ENCODE results near the gene CLTA.
"Not testable (repeated sequence)": the region's sequence is repeated elsewhere in the genome, so short reads cannot be mapped to it uniquely, and the experiment has no call there.

The CLTA gene

DNA sequence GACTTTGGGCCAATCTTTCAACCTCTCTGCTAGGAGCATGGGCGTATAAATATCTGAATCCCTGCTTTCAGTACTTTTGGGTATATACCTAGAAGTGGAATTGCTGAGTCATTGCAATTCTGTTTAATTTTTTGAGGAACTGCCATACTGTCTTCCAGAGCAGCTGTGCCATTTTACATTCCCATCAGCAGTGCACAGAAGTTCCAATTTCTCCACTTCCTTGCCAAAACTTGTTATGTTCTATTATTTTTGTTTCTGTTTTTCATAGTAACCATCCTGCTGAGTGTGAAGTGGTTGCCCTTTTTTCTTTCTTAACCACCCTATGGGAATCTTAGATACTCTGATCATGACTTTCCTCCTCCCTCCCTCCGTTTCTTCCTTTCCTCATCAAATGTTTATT lies 32.6 kb upstream of the CLTA start:
- FAIRE-seq (no peak), DNase-seq (ENCODE audit: low spot score) (no peak)

DNA sequence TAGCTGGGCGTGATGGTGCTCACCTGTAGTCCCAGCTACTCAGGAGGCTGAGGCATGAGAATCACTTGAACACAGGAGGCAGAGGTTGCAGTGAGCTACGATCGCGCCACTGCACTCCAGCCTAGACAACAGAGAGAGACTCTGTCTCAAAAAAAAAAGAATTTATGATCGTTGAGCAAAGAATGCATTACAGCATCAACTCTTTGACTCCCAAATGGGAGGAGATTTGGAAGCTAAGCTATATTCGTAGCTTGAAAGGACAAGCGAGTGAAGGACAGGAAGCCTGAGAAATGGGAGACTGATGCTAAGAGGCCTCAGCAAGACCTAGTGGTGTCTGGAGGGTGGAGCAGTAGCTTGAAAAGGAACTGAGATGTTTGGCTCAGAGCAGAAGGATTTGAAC lies 31.8 kb upstream of the CLTA start:
- FAIRE-seq (no peak), DNase-seq (ENCODE audit: low spot score) (no peak)

DNA sequence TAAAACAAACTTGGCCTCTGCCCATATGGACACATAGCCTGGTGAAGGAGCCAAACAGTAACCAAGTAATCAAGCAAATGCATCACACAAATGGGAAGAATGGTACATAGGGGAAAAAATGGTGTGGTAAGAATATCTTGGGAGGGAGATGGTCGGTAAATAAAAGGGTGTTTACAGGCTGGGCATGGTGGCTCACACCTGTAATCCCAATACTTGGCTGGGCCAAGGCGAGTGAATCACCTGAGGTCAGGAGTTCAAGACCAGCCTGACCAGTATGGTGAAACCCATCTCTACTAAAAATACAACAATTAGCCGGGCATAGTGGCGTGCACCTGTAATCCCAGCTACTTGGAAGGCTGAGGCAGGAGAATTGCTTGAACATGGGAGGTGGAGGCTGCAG lies 31.2 kb upstream of the CLTA start:
- DNase-seq (ENCODE audit: low spot score); FAIRE-seq: not testable (repeated sequence)

DNA sequence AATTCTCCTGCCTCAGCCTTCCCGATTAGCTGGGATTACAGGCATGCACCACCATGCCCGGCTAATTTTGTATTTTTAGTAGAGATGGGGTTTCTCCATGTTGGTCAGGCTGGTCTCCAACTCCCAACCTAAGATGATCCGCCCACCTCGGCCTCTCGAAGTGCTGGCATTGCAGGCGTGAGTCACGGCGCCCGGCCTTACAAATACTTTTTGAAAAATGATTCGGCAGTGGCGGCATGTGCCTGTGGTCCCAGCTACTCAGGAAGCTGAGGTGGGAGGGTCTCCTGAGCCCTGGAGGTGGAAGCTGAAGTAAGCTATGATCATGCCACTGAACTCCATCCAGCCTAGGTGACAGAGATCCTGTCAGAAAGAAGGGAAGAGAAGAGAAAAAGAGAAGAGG lies 30.6 kb upstream of the CLTA start:
- not testable (repeated sequence) for FAIRE-seq; DNase-seq (ENCODE audit: low spot score)

DNA sequence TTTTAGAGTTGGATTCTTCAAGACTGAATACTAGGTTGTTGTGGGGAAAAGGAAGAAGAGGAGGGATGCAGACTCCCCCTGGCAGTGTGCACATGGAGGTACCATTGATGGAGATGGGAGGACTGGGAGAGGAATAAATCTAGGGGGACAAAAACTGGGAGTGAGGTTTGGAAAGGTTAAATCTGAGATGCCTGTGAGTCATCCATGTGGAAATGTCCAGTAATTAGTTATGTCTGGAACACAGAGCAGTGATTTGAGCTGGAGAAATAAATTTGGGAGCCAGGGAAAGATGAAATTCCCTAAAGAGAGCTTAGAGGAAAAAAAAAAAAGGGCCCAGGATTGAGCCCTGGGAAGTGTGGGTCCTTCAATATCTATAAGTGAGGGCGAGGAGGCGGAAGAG lies 29.5 kb upstream of the CLTA start:
- no peak for DNase-seq (ENCODE audit: low spot score)
- no peak for FAIRE-seq

DNA sequence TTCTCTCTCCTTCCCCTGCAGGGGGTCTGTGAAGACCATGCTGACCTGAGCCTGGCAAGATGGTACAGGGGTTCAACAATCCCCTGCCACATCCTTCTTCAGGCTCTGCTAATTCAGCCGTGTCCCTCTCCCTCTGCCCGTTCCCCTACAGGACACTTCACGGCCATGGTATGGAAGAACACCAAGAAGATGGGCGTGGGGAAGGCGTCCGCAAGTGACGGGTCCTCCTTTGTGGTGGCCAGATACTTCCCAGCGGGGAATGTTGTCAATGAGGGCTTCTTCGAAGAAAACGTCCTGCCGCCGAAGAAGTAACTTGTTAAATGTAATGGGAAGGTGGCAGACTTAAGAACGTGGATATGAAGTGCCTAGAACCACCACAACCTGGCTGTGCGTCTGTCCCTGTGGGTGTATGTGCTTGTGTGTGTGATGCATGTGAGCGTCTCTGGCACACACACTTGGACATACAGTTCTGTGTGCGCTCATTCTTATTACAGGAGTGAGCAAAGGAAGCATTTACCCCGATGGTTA lies 28.4 kb upstream of the CLTA start:
- FAIRE-seq, result no peak
- no peak for DNase-seq (ENCODE audit: low spot score)

DNA sequence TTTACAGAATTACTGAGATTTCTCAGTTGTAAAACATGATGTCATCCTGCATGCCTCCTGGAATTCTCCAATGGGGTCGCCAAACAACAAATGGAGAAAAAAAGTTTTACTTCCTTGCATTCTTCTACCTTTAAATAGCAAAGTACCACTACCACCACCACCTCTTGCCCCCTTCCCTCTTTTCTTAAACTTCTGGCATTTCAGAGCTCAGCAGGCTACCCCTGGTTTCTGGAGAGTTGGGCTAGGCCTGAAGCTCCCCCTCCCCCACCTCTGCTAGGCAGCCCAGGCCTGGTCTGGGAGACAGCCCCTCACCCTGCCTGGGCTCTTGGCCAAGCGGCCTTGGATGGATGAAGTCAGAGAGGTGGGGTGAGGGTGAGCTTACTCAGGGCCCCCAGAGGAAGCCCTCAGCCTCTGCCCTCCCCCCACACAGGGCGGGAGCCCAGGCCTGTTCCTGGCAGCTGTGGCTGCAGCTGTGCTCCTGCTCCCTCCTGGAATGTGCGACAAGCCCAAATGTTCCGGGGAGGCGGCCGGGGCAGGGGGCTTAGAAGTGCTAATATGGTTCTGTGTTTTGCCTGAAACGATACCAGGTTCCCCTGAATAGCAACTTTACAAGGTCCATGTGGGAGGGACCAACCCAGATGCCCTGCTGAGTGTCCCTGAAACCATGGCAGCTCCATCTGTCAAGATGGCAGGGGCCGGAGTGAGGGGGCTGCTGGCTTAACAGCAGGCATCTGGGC lies 27.5 kb upstream of the CLTA start:
- FAIRE-seq (no peak), DNase-seq (ENCODE audit: low spot score) (peak; percentile 82)

DNA sequence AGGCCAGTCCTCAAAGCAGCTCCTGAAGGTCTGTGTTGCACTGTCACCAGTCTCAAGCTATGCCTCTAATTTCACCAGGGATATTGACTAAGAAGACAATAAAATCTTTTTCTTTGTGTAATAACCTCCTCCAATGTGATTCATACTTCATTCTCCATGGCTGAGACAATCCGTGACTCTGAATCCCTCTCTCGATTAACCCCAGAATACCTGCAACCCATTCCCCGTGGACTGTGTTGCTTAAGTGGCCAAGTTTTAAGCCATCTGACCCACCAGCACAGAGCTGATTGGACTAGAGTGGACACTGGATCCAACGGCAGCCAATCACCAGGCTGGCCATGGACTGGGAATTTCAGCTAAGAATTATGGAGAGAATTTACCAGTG lies 26.9 kb upstream of the CLTA start:
- FAIRE-seq (no peak), DNase-seq (ENCODE audit: low spot score) (peak; percentile 77)

DNA sequence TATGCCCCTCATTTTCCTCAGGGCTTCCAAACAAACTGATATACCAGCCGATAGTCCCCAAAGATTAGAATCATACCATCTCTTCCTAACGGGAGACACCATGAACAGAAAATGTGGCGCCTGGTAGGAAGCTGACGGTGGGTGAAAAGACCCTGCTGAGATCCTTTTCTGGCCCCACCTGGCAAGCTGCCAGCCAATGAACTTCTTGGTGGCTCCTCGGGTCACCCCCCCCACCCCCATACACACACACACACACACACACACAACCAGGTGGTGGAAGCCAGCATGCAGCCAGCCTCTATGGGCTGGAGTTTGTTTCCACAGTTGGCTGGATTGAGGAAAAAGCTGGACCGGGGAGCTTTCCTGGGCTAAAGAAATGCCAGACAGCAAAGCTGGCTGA lies 26.3 kb upstream of the CLTA start:
- DNase-seq (ENCODE audit: low spot score), result no peak
- FAIRE-seq, result no peak

DNA sequence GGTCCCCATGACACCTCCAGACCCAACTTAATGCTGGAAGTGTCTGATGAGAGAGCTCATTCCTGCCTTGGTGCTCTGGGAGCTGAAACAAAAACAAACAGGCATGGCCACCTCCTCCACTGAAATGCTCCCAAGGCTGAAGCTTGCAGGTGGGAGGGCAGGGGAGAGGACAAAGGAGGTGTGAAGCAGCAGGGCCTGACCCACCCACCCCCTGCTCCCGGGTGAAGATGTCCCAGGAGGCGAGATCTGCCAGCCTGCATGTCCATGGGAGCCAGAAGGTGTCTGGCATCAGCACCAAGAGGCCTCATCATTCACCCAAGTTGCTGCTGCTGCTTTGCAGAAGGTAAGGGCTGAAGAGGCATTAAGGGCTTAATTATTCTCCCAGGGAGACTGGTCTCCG lies 25.7 kb upstream of the CLTA start:
- no peak for DNase-seq (ENCODE audit: low spot score)
- FAIRE-seq, result no peak

DNA sequence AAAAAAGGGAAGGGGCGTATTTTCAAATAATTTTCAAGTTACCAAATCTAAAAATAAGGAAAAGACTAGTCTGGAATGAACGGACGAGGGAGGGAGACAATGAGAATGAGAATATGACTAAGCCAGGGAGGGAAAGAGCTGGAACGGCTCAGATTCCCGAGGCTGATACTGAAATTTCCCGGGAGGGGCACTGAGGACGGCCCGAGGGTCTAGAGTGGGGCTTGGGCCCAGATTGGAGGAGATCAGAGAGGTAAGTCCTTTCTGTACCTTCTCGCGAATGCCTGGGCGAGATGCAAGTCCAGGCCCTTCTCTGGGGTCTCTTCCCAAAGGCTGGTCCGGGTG lies 24.9 kb upstream of the CLTA start:
- DNase-seq (ENCODE audit: low spot score), result no peak
- no peak for FAIRE-seq

DNA sequence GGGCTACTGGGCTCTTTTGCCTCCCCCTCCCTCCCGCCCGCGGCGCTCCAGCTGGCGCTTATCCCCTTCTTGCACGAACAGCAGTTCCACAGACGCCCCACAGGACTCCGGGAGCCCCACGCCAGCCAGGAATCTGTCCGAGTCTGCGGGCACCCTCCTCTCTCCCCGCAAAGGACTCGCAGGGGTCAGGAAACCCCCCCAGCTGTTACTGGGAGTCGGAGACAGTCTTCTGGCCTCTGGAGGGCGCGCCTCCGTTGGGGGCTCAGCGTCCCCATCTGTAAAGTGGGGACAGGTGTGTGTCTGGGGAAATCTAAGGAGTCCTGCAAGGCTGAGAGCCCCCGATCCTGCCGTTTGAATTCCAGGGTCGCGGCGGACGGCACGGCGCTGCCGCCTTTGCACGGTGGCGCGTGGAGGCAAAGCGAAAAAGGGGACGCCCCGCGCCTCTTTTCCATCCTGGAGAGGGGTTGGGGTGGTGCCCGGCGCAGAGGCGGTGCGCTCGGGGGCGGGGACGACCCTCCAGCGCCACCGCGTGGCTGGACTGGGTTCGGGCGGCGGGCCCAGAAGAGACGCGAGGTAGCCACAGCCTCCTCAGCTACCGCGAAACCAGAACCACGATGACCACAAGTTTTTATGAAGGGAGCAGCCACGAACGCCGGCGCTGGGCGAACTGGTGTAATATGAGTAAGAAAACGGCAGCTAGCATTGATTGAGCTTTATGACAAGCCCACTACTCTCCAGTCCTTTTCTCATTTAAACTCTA lies 24.4 kb upstream of the CLTA start:
- DNase-seq (ENCODE audit: low spot score) (peak; percentile 76), FAIRE-seq (peak; percentile 27)

DNA sequence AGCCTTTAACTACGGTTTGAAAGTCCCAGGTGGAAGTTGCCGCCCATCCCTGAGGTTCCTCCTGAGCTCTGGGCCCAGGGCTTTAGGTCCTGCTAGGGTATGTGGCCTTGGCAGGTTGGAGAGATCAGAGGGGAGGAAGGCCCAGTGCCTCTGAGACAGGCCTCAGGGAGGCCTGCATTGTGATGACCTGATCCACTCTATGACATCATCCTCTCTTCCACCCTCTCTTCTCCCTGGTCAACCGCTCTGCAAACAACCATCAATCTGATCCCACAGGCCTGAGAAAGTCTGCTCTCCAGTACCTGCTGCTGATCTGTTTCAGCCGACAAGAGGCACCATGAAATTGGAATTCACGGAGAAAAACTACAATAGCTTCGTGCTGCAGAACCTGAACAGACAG lies 21.6 kb upstream of the CLTA start, which contains the start of gene CCIN:
TSS of gene CCIN (plus strand) at position 223 of the 400 bp plus-strand sequence. CDS start at position 338, 115 bp downstream.
- DNase-seq (ENCODE audit: low spot score) (no peak), FAIRE-seq (no peak)

DNA sequence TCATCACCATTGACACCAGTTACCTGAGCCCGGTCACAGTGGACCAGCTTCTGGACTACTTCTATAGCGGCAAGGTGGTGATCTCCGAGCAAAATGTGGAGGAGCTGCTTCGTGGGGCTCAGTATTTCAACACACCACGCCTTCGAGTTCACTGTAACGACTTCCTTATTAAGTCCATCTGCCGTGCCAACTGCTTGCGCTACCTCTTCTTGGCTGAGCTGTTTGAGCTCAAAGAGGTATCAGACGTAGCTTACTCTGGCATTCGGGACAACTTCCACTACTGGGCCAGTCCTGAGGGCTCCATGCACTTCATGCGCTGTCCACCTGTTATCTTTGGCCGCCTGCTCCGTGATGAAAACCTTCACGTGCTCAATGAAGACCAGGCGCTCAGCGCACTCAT lies 21.0 kb upstream of the CLTA start:
- DNase-seq (ENCODE audit: low spot score), result no peak
- FAIRE-seq, result no peak

DNA sequence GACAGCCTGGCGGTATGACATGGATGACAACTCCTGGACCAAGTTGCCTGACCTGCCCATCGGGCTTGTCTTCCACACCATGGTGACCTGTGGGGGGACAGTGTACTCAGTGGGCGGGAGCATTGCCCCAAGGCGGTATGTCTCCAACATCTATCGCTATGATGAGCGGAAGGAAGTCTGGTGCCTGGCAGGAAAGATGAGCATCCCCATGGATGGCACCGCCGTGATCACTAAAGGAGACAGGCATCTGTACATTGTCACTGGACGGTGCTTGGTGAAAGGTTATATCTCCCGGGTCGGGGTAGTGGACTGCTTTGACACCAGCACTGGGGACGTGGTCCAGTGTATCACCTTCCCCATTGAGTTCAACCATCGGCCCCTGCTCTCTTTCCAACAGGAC lies 20.2 kb upstream of the CLTA start:
- FAIRE-seq (no peak), DNase-seq (ENCODE audit: low spot score) (no peak)

DNA sequence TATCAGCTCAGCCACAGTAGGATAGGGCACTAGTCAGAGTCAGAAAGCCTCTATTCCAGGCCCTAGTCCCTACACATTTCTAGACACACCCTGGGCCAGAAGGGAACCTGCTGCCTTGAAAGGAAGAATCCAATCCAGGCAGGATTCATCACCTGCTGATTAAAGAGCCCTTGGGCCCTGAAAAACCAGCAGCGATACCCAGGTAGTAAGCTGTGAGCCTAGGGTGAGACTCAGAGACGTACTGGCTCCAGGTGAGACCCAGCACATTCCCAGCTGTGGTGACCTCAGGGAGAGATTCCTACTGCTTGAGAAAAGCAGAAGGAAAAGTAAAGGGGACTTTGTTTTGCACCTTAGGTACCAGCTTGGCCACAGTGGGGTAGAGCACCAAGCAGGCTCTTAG lies 16.9 kb upstream of the CLTA start:
- no peak for DNase-seq (ENCODE audit: low spot score)
- FAIRE-seq, result no peak

DNA sequence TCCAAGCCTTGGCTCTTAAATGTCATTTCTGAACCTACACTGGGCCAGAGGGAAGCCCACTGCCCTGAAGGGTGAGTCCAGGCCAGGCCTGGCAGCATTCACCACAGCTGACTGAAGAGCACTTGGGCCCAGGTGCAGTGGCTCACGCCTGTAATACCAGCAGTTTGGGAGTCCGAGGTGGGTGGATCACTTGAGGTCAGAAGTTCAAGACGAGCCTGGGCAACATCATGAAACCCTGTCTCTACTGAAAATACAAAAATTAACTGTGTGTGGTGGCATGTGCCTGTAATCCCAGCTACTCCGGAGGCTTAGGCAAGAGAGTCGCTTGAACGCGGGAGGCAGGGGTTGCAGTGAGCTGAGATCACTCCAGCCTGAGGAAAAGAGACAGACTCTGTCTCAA lies 16.4 kb upstream of the CLTA start:
- no peak for DNase-seq (ENCODE audit: low spot score)
- no peak for FAIRE-seq

DNA sequence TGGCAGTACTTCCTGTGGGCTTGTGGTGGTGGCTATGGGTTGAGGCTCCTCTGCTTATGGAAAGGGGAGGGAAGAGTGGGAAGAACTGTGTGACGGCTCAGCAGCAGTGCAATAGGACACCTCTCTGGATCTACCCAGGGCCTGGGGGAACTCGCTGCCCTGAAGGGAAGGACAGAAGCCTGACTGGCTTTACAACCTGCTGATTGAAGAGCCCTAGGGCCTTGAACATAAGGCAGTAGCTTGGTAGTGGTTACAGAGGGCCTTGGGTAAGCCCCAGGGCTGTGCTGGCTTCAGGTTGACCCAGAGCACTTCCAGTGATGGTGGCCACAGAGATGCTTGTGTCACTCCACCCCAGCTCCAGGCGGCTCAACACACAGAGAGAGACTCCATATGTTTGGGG lies 16.0 kb upstream of the CLTA start:
- no peak for FAIRE-seq
- no peak for DNase-seq (ENCODE audit: low spot score)

DNA sequence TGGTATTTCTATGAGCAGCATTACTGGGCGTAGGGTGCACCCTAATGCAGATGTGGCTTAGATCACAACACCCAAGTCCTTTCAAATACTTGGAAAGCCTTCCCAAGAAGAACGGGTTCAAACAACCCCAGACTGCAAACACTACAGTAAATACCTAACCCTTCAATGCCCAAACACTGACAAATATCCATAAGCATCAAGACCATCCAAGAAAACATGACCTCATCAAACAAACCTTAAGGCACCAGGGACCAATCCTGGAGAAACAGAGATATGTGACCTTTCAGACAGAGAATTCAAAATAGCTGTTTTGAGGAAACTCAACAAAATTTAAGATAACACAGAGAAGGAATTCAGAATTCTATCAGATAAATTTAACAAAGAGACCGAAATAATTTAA lies 15.5 kb upstream of the CLTA start:
- FAIRE-seq; DNase-seq (ENCODE audit: low spot score): not testable (repeated sequence)

DNA sequence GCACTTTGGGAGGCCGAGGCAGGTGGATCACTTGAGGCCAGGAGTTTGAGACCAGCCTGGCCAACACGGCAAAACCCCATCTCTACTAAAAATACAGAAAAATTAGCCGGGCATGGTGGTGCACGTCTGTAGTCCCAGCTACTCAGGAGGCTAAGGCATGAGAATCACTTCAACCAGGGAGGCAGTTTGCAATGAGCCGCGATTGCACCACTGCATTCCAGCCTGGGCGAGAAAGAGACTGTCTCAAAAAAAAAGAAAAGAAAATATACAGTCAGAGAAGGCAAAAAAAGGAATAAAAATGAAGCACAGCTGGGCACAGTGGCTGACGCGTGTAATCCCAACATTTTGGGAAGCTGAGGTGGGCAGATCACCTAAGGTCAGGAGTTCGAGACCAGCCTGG lies 14.2 kb upstream of the CLTA start:
- not testable (repeated sequence) for FAIRE-seq; DNase-seq (ENCODE audit: low spot score)

DNA sequence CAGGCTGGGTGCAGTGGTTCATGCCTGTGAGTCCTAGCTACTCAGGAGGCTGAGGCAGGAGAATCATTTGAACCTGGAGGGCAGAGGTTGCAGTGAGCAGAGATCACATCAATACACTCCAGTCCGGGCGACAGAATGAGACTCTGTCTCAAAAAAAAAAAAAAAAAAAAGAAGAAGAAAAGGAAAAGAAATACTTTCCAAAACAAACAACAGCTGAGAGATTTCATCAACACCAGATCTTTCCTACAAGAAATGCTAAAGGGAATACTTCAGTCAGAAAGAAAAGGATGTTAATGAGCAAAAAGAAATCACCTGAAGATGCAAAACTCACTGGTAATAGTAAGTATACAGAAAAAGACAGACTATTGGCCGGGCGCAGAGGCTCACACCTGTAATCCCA lies 13.2 kb upstream of the CLTA start:
- DNase-seq (ENCODE audit: low spot score) (no peak), FAIRE-seq (no peak)

DNA sequence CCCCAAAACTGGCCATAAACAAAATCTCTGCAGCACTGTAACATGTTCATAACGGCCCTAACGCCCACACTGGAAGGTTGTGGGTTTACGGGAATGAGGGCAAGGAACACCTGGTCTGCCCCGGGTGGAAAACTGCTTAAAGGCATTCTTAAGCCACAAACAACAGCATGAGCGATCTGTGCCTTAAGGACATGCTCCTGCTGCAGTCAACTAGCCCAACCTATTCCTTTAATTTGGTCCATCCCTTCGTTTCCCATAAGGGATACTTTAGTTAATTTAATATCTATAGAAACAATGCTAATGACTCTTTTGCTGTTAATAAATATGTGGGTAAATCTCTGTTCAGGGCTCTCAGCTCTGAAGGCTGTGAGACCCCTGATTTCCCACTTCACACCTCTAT lies 10.5 kb upstream of the CLTA start:
- FAIRE-seq; DNase-seq (ENCODE audit: low spot score): not testable (repeated sequence)

DNA sequence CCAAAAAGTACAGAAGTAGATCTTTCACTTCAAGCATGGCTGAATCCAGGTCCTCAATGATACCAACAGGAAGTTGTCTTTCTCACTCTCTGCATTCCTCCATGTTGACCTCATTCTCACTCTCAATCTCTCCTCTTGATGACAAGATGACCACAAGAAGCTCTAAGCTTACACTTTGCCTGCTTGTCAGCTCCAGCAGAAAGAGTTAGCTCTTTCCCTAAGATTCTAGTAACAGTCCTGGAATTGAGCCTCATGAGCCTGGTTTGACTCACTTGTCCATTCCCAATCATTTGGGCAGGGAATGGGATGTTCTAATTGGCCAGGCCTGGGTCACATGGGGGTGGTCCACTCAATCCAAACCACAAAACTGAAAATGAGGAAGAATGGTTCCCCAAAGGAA lies 3.3 kb upstream of the CLTA start:
- DNase-seq (ENCODE audit: low spot score), result peak; percentile 91
- FAIRE-seq, result peak; percentile 55
